Breast epithelium (tissue), 3 donors: Measurements from ENCODE around the gene CTNNA2.

Experiments
- CTCF ChIP-seq, 3 donors: fragments of 450-650 bp; IDR thresholded peaks; one replicate each; pipeline ENCODE4 v1.5.1; 2016 to 2017; ENCODE audit warnings: antibody characterized with exemption in 3 of 3, mild to moderate bottlenecking in 3 of 3, moderate library complexity in 3 of 3
- POLR2A ChIP-seq: fragments of 450-650 bp; IDR thresholded peaks from one replicate; pipeline ENCODE4 v1.6.1; 2016; ENCODE audit warnings: antibody characterized with exemption, mild to moderate bottlenecking, moderate library complexity

GRCh38 chr2:80501874-80502624, 989.2 kb downstream of the CTNNA2 start:
- TF ChIP-seq CTCF (IDR thresholded peaks at IDR 0.05) = no peak
- TF ChIP-seq POLR2A = no peak
